Measurements from ENCODE around the gene S100B.

DNA sequence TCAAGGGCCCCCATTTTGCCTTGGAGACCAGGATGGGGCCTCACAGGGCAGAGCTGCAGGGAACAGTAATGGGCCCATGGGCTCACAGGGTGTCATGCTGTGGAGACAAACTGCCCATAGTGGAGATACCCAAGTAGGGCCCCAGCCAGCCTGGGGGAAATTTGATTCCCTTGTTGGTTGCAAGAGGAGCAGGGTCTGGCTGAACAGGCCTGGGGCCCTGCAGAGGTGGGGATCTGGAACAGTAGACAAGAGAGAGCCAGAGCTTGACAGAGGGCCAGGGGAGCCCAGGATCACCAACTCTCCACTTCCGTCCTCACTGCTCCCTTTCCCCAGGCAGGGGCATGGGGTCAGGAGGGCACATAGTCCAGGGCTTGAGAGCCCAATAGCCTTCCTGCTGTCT, 8.7 kb downstream of the S100B start:
- TF ChIP-seq, protein P1, sequence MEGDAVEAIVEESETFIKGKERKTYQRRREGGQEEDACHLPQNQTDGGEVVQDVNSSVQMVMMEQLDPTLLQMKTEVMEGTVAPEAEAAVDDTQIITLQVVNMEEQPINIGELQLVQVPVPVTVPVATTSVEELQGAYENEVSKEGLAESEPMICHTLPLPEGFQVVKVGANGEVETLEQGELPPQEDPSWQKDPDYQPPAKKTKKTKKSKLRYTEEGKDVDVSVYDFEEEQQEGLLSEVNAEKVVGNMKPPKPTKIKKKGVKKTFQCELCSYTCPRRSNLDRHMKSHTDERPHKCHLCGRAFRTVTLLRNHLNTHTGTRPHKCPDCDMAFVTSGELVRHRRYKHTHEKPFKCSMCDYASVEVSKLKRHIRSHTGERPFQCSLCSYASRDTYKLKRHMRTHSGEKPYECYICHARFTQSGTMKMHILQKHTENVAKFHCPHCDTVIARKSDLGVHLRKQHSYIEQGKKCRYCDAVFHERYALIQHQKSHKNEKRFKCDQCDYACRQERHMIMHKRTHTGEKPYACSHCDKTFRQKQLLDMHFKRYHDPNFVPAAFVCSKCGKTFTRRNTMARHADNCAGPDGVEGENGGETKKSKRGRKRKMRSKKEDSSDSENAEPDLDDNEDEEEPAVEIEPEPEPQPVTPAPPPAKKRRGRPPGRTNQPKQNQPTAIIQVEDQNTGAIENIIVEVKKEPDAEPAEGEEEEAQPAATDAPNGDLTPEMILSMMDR (IDR thresholded peaks at IDR 0.05) = no peak
- no peak for TF ChIP-seq POLR2A (IDR thresholded peaks at IDR 0.05)
- no peak for TF ChIP-seq POLR2AphosphoS5 (IDR thresholded peaks at IDR 0.05)

Data from transverse colon (tissue), 4 donors.